Fibroblast of pulmonary artery (primary cell): ENCODE measurements around the gene VTCN1.
A peak's percentile ranks its signal among the peaks of the same experiment; 100 is the strongest.
"Not testable (repeated sequence)": the region's sequence is repeated elsewhere in the genome, so short reads cannot be mapped to it uniquely, and the experiment has no call there.

Experiments
- DNase-seq: peaks from one replicate; pipeline ENCODE4 v3.0.0-alpha.2; 2010; ENCODE audit warnings: low read depth
- H3K4me3 ChIP-seq: replicated peaks from 2 replicates; pipeline ENCODE4 v1.5.1; 2011; ENCODE audit warnings: low read depth, mild to moderate bottlenecking, control low read depth, low read length, moderate library complexity
- TF ChIP-seq, protein P1 (sequence below): IDR thresholded peaks from 2 replicates; pipeline ENCODE4 v1.5.1; 2011; ENCODE audit warnings: mild to moderate bottlenecking, control low read depth, low read length, inconsistent platforms; ENCODE audit errors: missing control alignments

VTCN1 gene

DNA sequence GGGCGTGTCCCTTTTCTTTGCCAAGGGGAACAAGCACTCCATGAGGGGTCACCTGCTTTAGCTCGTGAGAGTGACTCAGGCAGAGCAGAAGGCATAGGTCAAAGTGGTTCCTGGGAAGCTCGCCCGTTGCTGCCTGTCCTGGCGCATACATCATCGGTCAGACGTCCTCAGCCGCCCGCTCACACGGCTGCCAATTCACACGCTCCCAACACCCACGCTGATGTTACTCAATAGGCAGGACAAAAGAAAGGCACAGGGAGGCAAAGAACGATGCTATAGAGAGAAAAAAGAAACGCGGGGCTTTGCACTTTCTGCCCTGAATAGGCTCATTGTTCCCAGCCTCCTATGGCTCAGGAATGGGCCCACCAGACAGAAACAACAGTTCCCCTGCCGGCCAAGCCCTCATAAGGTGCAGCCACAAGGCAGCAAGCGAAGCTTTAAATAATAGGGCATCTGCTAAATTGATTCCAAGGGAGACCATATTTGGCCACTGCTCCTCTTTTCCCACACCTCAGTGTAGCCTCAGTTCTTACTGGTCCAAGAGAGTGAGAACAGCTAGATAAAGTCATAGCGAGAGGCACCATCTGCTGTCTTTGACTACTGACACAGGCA lies 38.7 kb downstream of the VTCN1 start:
- no peak overlapping the region for H3K4me3 ChIP-seq
- TF ChIP-seq, protein P1, sequence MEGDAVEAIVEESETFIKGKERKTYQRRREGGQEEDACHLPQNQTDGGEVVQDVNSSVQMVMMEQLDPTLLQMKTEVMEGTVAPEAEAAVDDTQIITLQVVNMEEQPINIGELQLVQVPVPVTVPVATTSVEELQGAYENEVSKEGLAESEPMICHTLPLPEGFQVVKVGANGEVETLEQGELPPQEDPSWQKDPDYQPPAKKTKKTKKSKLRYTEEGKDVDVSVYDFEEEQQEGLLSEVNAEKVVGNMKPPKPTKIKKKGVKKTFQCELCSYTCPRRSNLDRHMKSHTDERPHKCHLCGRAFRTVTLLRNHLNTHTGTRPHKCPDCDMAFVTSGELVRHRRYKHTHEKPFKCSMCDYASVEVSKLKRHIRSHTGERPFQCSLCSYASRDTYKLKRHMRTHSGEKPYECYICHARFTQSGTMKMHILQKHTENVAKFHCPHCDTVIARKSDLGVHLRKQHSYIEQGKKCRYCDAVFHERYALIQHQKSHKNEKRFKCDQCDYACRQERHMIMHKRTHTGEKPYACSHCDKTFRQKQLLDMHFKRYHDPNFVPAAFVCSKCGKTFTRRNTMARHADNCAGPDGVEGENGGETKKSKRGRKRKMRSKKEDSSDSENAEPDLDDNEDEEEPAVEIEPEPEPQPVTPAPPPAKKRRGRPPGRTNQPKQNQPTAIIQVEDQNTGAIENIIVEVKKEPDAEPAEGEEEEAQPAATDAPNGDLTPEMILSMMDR = no peak
- DNase-seq = peak; percentile 93

GRCh38 chr1:117169871-117170596 lies 40.7 kb downstream of the VTCN1 start:
- H3K4me3 ChIP-seq = no peak overlapping the region
- TF ChIP-seq, protein P1 = no peak
- DNase-seq = no peak

DNA sequence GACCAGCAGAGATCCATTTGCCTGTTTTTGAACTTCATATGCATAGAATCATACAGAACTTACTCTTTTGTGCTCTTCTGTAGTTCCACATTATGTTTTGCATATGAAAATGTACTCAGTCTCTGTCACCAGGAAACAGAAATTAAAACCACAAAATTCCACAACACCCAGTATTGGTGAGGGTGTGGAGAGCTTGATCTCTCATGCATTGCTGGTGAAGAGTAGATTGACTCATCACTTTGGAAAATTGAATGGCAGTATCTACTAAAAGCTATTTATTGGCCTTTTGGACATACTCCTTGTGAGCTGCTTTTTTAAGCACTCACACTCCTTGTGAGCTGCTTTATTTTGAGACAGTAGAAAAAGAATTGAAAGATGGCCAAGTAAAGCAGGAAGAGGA lies 43.3 kb downstream of the VTCN1 start:
- TF ChIP-seq, protein P1 = no peak
- no peak for DNase-seq
- no peak overlapping the region for H3K4me3 ChIP-seq

GRCh38 chr1:117166076-117166475 lies 44.7 kb downstream of the VTCN1 start:
- H3K4me3 ChIP-seq = no peak overlapping the region
- peak; percentile 42 for DNase-seq
- TF ChIP-seq, protein P1 = no peak

- H3K4me3 ChIP-seq = no peak overlapping the region
- DNase-seq = no peak
- TF ChIP-seq, protein P1 = no peak
Measured at GRCh38 chr1:117164209-117164608, 46.5 kb downstream of the VTCN1 start.

DNA sequence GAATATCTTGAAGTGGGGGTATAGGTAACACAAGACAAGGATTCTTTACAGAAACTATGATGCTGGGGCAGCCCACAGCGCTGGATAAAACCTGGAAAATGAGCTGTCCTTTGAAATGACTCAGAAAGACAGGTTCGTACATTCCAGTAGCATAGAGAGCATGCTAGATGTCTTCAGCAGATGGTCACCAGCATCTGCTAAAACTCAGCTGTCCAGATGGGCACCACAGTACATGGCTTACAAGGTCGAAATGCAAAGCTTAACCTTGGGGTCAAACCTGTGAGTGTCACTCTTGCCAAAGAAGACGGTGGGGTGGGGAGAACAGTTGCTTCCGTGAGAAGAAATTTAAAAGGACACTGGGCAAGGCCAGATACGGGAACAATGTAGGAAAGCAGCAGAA lies 47.9 kb downstream of the VTCN1 start:
- TF ChIP-seq, protein P1 = no peak
- no peak for DNase-seq
- H3K4me3 ChIP-seq = no peak overlapping the region

DNA sequence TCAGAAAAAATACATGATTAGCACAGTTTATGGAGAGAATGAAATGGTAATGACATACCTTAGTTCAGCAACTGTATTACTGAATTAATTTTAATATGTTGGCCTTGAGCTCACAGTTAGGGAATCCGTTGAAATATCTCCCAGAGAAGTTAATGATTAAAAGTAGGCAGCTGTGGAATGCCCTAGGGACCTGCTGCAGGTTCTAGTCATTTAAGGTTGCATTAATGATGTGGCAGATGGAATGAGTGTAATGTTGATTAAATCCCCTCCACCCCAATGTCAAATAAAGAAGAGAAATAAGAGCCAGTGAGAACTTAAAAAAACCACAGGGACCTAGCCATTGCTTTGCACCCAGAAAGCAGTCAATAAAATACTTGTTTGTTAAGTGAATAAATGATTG lies 48.8 kb downstream of the VTCN1 start:
- no peak overlapping the region for H3K4me3 ChIP-seq
- no peak for DNase-seq
- TF ChIP-seq, protein P1 = no peak

GRCh38 chr1:117151305-117151704 lies 59.4 kb downstream of the VTCN1 start:
- not testable (repeated sequence) for DNase-seq, H3K4me3 ChIP-seq
